Mesenchymal stem cell (in vitro differentiated cells and primary cell): ENCODE results near the gene PCP4.

ENCODE experiments used
- DNase-seq: peaks from one replicate; pipeline ENCODE4 v3.0.0-alpha.2; 2013
- H2AFZ ChIP-seq: one replicate; pipeline ENCODE4 v1.6.1; 2013; ENCODE audit warnings: low read depth, mild to moderate bottlenecking, control low read depth, inconsistent platforms, low read length, moderate library complexity
- H2AK5ac ChIP-seq: 2 replicates; pipeline ENCODE4 v1.6.1; 2013; ENCODE audit warnings: low read length, moderate library complexity, mild to moderate bottlenecking, inconsistent platforms; ENCODE audit not compliant: severe bottlenecking
- H2BK120ac ChIP-seq: one replicate; pipeline ENCODE4 v1.6.1; 2013; ENCODE audit warnings: low read depth, mild to moderate bottlenecking, inconsistent platforms, low read length, moderate library complexity
- H2BK12ac ChIP-seq, 2 experiments: one replicate each; pipeline ENCODE4 v1.6.1; 2013; ENCODE audit warnings: inconsistent platforms in 2 of 2, low read length in 2 of 2, mild to moderate bottlenecking in 2 of 2, moderate library complexity in 2 of 2, control low read depth in 1 of 2
- H2BK15ac ChIP-seq: one replicate; pipeline ENCODE4 v1.6.1; 2013; ENCODE audit warnings: mild to moderate bottlenecking, low read depth, inconsistent platforms; ENCODE audit not compliant: poor library complexity, severe bottlenecking
- H2BK5ac ChIP-seq: 2 replicates; pipeline ENCODE4 v1.6.1; 2013; ENCODE audit warnings: low read depth, mild to moderate bottlenecking, low read length, control low read depth, inconsistent platforms; ENCODE audit not compliant: poor library complexity, severe bottlenecking
- H3K14ac ChIP-seq, 2 experiments: one replicate each; pipeline ENCODE4 v1.6.1; 2013; ENCODE audit warnings: inconsistent platforms in 2 of 2, low read length in 2 of 2, control low read depth in 1 of 2, mild to moderate bottlenecking in 1 of 2, moderate library complexity in 1 of 2
- H3K18ac ChIP-seq, 2 experiments: one replicate each; pipeline ENCODE4 v1.6.1; 2013; ENCODE audit warnings: inconsistent platforms in 2 of 2, low read length in 2 of 2, control low read depth in 1 of 2, low read depth in 1 of 2, mild to moderate bottlenecking in 1 of 2
- H3K23ac ChIP-seq, 2 experiments: one replicate each; pipeline ENCODE4 v1.6.1; 2013; ENCODE audit warnings: inconsistent platforms in 2 of 2, low read length in 2 of 2, mild to moderate bottlenecking in 2 of 2, moderate library complexity in 2 of 2, control low read depth in 1 of 2
- H3K27ac ChIP-seq: 2 replicates; pipeline ENCODE4 v1.5.1; 2013; ENCODE audit warnings: mild to moderate bottlenecking, moderate library complexity, low read length, control low read depth, inconsistent platforms; ENCODE audit not compliant: poor library complexity, severe bottlenecking
- H3K27me3 ChIP-seq, 2 experiments: 2 replicates each; pipeline versions ENCODE4 v1.6.1 to v1.7.0; 2013; ENCODE audit warnings: low read length in 2 of 2, mild to moderate bottlenecking in 2 of 2, moderate library complexity in 2 of 2, control low read depth in 1 of 2, inconsistent platforms in 1 of 2; ENCODE audit not compliant: control insufficient read depth in 1 of 2, insufficient read depth in 1 of 2
- H3K36me3 ChIP-seq, 2 experiments: 2 replicates each; pipeline versions ENCODE4 v1.6.1 to v1.7.0; 2013; ENCODE audit warnings: low read length in 2 of 2, control low read depth in 1 of 2, inconsistent platforms in 1 of 2, low read depth in 1 of 2, mild to moderate bottlenecking in 1 of 2; ENCODE audit not compliant: insufficient read depth in 2 of 2, control insufficient read depth in 1 of 2
- H3K4ac ChIP-seq, 2 experiments: one replicate each; pipeline ENCODE4 v1.6.1; 2013; ENCODE audit warnings: inconsistent platforms in 2 of 2, low read length in 2 of 2, mild to moderate bottlenecking in 2 of 2, moderate library complexity in 2 of 2, control low read depth in 1 of 2, low read depth in 1 of 2
- H3K4me1 ChIP-seq: 2 replicates; pipeline ENCODE4 v1.6.1; 2013; ENCODE audit warnings: low read depth, low read length, control low read depth; ENCODE audit not compliant: control insufficient read depth, insufficient read depth
- H3K4me2 ChIP-seq: 2 replicates; pipeline ENCODE4 v1.6.1; 2013; ENCODE audit warnings: low read length, mild to moderate bottlenecking, inconsistent platforms; ENCODE audit not compliant: poor library complexity, severe bottlenecking
- H3K4me3 ChIP-seq, 2 experiments: 2 replicates each; pipeline versions ENCODE4 v1.5.1 to v1.7.0; 2013; ENCODE audit warnings: low read length in 2 of 2, mild to moderate bottlenecking in 2 of 2, control low read depth in 1 of 2, low read depth in 1 of 2; ENCODE audit not compliant: insufficient read depth in 1 of 2
- H3K79me1 ChIP-seq: replicated peaks from 2 replicates; pipeline ENCODE4 v1.6.1; 2013; ENCODE audit warnings: mild to moderate bottlenecking, control low read depth, low read length, inconsistent platforms; ENCODE audit not compliant: poor library complexity, severe bottlenecking
- H3K9ac ChIP-seq: 2 replicates; pipeline ENCODE4 v1.7.0; 2013; ENCODE audit warnings: mild to moderate bottlenecking, low read length, moderate library complexity
- H3K9me3 ChIP-seq: 2 replicates; pipeline ENCODE4 v1.7.0; 2013; ENCODE audit warnings: mild to moderate bottlenecking, low read length; ENCODE audit not compliant: control insufficient read depth
- H4K8ac ChIP-seq: one replicate; pipeline ENCODE4 v1.6.1; 2013; ENCODE audit warnings: inconsistent platforms, mild to moderate bottlenecking, low read length, moderate library complexity
- H4K91ac ChIP-seq: one replicate; pipeline ENCODE4 v1.6.1; 2013; ENCODE audit warnings: mild to moderate bottlenecking, low read length, inconsistent platforms
- WGBS: methylation state at CpG from one replicate; pipeline ENCODE4 v1.1.7; 2013; ENCODE audit warnings: mixed read lengths; 5-methylcytosine and 5-hydroxymethylcytosine counted together

PCP4 gene

GRCh38 chr21:39938086-39938625 lies 70.9 kb downstream of the PCP4 start:
- no peak overlapping the region for H3K27ac ChIP-seq

GRCh38 chr21:39946199-39946598 lies 79.0 kb downstream of the PCP4 start:
- WGBS, result 84% methylated on average over 1 of the region's 2 CpGs

More at GRCh38 chr21:39938086-39938625, 70.9 kb downstream of the PCP4 start:
- Histone ChIP-seq H3K79me1 (no peaks in the 10 kb centered on the region), H2BK12ac (no peak overlapping the region), H4K91ac (no peak overlapping the region), H3K4me3 (no peak overlapping the region), H2BK5ac (no peak overlapping the region), H3K23ac (no peak overlapping the region), H3K18ac (no peak overlapping the region), H3K4me2 (no peak overlapping the region), H3K4me1 (no peaks in the 10 kb centered on the region), H3K14ac (no peak overlapping the region), H2BK15ac (no peak overlapping the region), H3K27me3 (no peaks in the 10 kb centered on the region), H3K9me3 (no peaks in the 10 kb centered on the region), H2BK120ac (no peak overlapping the region), H3K9ac (no peak overlapping the region), H3K4ac (no peak overlapping the region), H2AK5ac (no peak overlapping the region), H2AFZ (no peak overlapping the region), H4K8ac (no peak overlapping the region), H3K36me3 (no peaks in the 10 kb centered on the region)
- 55% methylated on average over 8 of the region's 8 CpGs for WGBS
- no peak for DNase-seq

GRCh38 chr21:39947031-39947430 lies 79.8 kb downstream of the PCP4 start:
- no peak overlapping the region for H3K4me2 ChIP-seq
- H3K36me3 ChIP-seq, result no peaks in the 10 kb centered on the region
- H3K4ac ChIP-seq, result no peak overlapping the region
- no peaks in the 10 kb centered on the region for H3K27me3 ChIP-seq
- H3K9ac ChIP-seq, result no peak overlapping the region
- 75% methylated on average over 1 of the region's 1 CpG for WGBS
- H3K4me3 ChIP-seq, result no peak overlapping the region
- H3K14ac ChIP-seq, result no peak overlapping the region
- H2BK120ac ChIP-seq, result no peak overlapping the region
- H3K4me1 ChIP-seq, result no peaks in the 10 kb centered on the region
- no peak overlapping the region for H3K18ac ChIP-seq
- H3K23ac ChIP-seq, result no peak overlapping the region
- DNase-seq, result no peak
- no peak overlapping the region for H2BK15ac ChIP-seq
- no peak overlapping the region for H2AK5ac ChIP-seq
- no peak overlapping the region for H3K27ac ChIP-seq
- no peak overlapping the region for H2BK5ac ChIP-seq
- H3K9me3 ChIP-seq, result peaks cover 14% of the 10 kb centered on the region
- H2BK12ac ChIP-seq, result no peak overlapping the region
- no peak overlapping the region for H4K8ac ChIP-seq
- H2AFZ ChIP-seq, result no peak overlapping the region
- no peak overlapping the region for H4K91ac ChIP-seq
- H3K79me1 ChIP-seq, result no peaks in the 10 kb centered on the region

More at GRCh38 chr21:39946199-39946598, 79.0 kb downstream of the PCP4 start:
- Histone ChIP-seq H3K27ac (no peak overlapping the region), H3K23ac (no peak overlapping the region), H3K79me1 (no peaks in the 10 kb centered on the region), H3K36me3 (no peaks in the 10 kb centered on the region), H3K4me2 (no peak overlapping the region), H2AFZ (no peak overlapping the region), H2BK15ac (no peak overlapping the region), H3K4me3 (no peak overlapping the region), H2BK120ac (no peak overlapping the region), H2BK5ac (no peak overlapping the region), H3K9ac (no peak overlapping the region), H3K9me3 (peaks cover 14% of the 10 kb centered on the region), H2AK5ac (no peak overlapping the region), H3K27me3 (no peaks in the 10 kb centered on the region), H2BK12ac (no peak overlapping the region), H3K4me1 (no peaks in the 10 kb centered on the region), H4K91ac (no peak overlapping the region), H3K4ac (no peak overlapping the region), H3K18ac (no peak overlapping the region), H3K14ac (no peak overlapping the region), H4K8ac (no peak overlapping the region)
- DNase-seq, result no peak

- Histone ChIP-seq H3K4ac (no peak overlapping the region), H3K14ac (no peak overlapping the region), H3K18ac (no peak overlapping the region), H3K4me3 (no peak overlapping the region), H3K36me3 (no peaks in the 10 kb centered on the region), H2AFZ (no peak overlapping the region), H3K27me3 (no peaks in the 10 kb centered on the region), H3K23ac (no peak overlapping the region), H3K27ac (no peak overlapping the region), H2BK5ac (no peak overlapping the region), H3K4me1 (no peaks in the 10 kb centered on the region), H3K4me2 (no peak overlapping the region), H2BK12ac (no peak overlapping the region), H2BK15ac (no peak overlapping the region), H4K91ac (no peak overlapping the region), H4K8ac (no peak overlapping the region), H3K79me1 (no peaks in the 10 kb centered on the region), H2BK120ac (no peak overlapping the region), H3K9ac (no peak overlapping the region), H3K9me3 (peaks cover 5% of the 10 kb centered on the region), H2AK5ac (no peak overlapping the region)
- no peak for DNase-seq
- 60% methylated on average over 18 of the region's 18 CpGs for WGBS
Observed at GRCh38 chr21:39951183-39952101, 84.2 kb downstream of the PCP4 start.
